ENCODE results near the gene PLS3. TPM values are rescaled to one million over a fixed set of nuclear protein-coding genes. Genes with fewer than 3 reads are reported as not detected.
A peak's percentile ranks its signal among the peaks of the same experiment; 100 is the strongest.

The PLS3 gene
- total and polyA plus RNA-seq, 2 of the 13 experiments (the other 11 are each of a cell fraction or from before 2014, with no cell fraction given) = 55.7 to 99.9 TPM

DNA sequence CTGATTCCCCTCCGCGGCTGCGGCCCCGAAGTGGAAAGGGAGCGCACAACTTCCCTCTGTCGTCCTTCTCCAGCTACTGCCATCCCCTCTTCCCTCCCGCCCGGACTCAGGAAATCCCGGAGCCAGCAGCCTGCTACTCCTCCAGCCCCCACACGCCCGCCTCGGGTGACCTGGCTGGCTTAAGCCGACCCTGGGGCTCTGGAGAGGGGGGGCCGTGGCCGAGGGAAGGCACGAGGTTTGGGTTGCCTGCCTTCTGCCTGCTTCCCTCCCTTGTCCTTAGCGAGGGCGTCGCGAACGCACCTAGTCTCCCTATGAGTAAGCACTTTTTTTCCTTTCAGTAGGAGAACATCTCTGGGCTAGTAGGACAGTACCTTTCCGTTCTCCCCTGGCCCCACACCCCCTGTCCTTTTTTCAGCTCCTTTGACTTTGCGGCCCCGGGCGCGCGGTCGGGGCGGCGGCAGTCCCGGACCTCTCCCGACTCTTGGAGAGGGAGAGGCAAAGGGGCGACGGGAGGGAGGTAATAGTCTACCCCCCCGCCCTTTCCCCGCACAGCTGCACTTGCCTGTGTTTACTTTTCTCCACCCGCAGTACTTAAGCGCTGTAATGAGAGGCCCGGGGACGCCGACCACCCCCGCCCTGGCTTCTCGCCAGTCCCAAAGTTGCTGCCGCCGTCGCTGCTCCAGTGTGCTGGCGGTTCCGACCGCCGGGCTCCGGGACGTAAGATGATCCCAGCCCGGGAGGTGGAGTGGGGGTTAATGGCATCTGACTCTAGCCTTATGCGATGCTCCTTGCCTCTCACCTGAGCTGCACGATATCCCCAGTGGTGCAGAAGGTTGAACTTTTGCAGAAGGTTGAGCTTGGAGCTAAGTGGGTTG is 868 bp downstream of the PLS3 start (continued):
- TF ChIP-seq AGO2 (optimal IDR thresholded peaks at IDR 0.05; ENCODE audit: low read depth, low read length) = no peak
- peak; percentile 20 for TF ChIP-seq ASH2L (IDR thresholded peaks at IDR 0.05; ENCODE audit: insufficient read length, low read depth, low read length)
- no peak for TF ChIP-seq HCFC1 (IDR thresholded peaks at IDR 0.05; ENCODE audit: low read depth, low read length)
- no peak for TF ChIP-seq MYNN (CRISPR knock-in tag; IDR thresholded peaks at IDR 0.05; ENCODE audit: low read depth)
- TF ChIP-seq FOXK1 (CRISPR knock-in tag; IDR thresholded peaks at IDR 0.05; ENCODE audit: borderline replicate concordance, low read depth) = no peak
- TF ChIP-seq ZNF432 (CRISPR knock-in tag; IDR thresholded peaks at IDR 0.05; ENCODE audit: borderline replicate concordance) = no peak
- no peak for TF ChIP-seq ZNF773 (CRISPR knock-in tag; IDR thresholded peaks at IDR 0.05; ENCODE audit: borderline replicate concordance)
- no peak for TF ChIP-seq ZFX (CRISPR knock-in tag; IDR thresholded peaks at IDR 0.05; ENCODE audit: low read depth)
- no peak for TF ChIP-seq SKI (IDR thresholded peaks at IDR 0.05; ENCODE audit: partially characterized antibody)
- TF ChIP-seq TCF12 (IDR thresholded peaks at IDR 0.05) = no peak
- TF ChIP-seq TCF12 (CRISPR knock-in tag; IDR thresholded peaks at IDR 0.05) = no peak
- no peak for TF ChIP-seq ZNF652 (CRISPR knock-in tag; IDR thresholded peaks at IDR 0.05; ENCODE audit: borderline replicate concordance, low read depth)
- TF ChIP-seq, protein P1, sequence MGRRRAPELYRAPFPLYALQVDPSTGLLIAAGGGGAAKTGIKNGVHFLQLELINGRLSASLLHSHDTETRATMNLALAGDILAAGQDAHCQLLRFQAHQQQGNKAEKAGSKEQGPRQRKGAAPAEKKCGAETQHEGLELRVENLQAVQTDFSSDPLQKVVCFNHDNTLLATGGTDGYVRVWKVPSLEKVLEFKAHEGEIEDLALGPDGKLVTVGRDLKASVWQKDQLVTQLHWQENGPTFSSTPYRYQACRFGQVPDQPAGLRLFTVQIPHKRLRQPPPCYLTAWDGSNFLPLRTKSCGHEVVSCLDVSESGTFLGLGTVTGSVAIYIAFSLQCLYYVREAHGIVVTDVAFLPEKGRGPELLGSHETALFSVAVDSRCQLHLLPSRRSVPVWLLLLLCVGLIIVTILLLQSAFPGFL (CRISPR knock-in tag; IDR thresholded peaks at IDR 0.05) = no peak
- no peak for TF ChIP-seq KLF6 (CRISPR knock-in tag; IDR thresholded peaks at IDR 0.05)
- TF ChIP-seq NFE2 (CRISPR knock-in tag; IDR thresholded peaks at IDR 0.05) = 0 out of 2 replicates have a peak, but pooled peaks have one; percentile 22
- TF ChIP-seq ZBTB40 (IDR thresholded peaks at IDR 0.05) = no peak
- TF ChIP-seq ZBTB40 (CRISPR knock-in tag; IDR thresholded peaks at IDR 0.05) = no peak
- no peak for TF ChIP-seq XBP1 (CRISPR knock-in tag; IDR thresholded peaks at IDR 0.05)
